Stimulated activated CD4-positive, alpha-beta T cell treated with anti-CD3 and anti-CD28 coated beads, Interleukin-1b, Interleukin-23, amount 100 ng/mL, for 1 hour (primary cell): ENCODE data around the gene GRM7.

Source experiments
- DNase-seq, 2 donors: peaks; one replicate each; pipeline ENCODE4 v3.0.0-alpha.2; 2020; ENCODE audit warnings: low read depth in 2 of 2

Gene GRM7

GRCh38 chr3:7241584-7242302, 380.8 kb downstream of the GRM7 start:
- DNase-seq: no peak

- DNase-seq: no peak
Observed at GRCh38 chr3:7242303-7242635, 381.4 kb downstream of the GRM7 start.

GRCh38 chr3:7249493-7250076, 388.7 kb downstream of the GRM7 start:
- DNase-seq: no peak

GRCh38 chr3:7254251-7254650, 393.3 kb downstream of the GRM7 start:
- no peak for DNase-seq

- DNase-seq: no peak
Observed at GRCh38 chr3:7260975-7261374, 400.1 kb downstream of the GRM7 start.

GRCh38 chr3:7263347-7264195, 402.7 kb downstream of the GRM7 start:
- DNase-seq: no peak

- DNase-seq: no peak
Observed at GRCh38 chr3:7264196-7264526, 403.2 kb downstream of the GRM7 start.

GRCh38 chr3:7265736-7266135, 404.8 kb downstream of the GRM7 start:
- DNase-seq: no peak

- DNase-seq: no peak
Observed at GRCh38 chr3:7266551-7266950, 405.6 kb downstream of the GRM7 start.

- DNase-seq: no peak
Observed at GRCh38 chr3:7270731-7271130, 409.8 kb downstream of the GRM7 start.

- DNase-seq: no peak
Observed at GRCh38 chr3:7271631-7272030, 410.7 kb downstream of the GRM7 start.

- no peak for DNase-seq
Observed at GRCh38 chr3:7272203-7272602, 411.3 kb downstream of the GRM7 start.

GRCh38 chr3:7275396-7275795, 414.5 kb downstream of the GRM7 start:
- no peak for DNase-seq

GRCh38 chr3:7280318-7280717, 419.4 kb downstream of the GRM7 start:
- DNase-seq: no peak

- no peak for DNase-seq
Observed at GRCh38 chr3:7282988-7283387, 422.1 kb downstream of the GRM7 start.

- DNase-seq: no peak
Observed at GRCh38 chr3:7285505-7285904, 424.6 kb downstream of the GRM7 start.

- no peak for DNase-seq
Observed at GRCh38 chr3:7288133-7288532, 427.2 kb downstream of the GRM7 start.

GRCh38 chr3:7289121-7289520, 428.2 kb downstream of the GRM7 start:
- DNase-seq: no peak

- DNase-seq: no peak
Observed at GRCh38 chr3:7290077-7290825, 429.3 kb downstream of the GRM7 start.

- no peak for DNase-seq
Observed at GRCh38 chr3:7292362-7292761, 431.4 kb downstream of the GRM7 start.

GRCh38 chr3:7293286-7293685, 432.4 kb downstream of the GRM7 start:
- DNase-seq: no peak

- DNase-seq: no peak
Observed at GRCh38 chr3:7305561-7305960, 444.6 kb downstream of the GRM7 start.
